Esophagus muscularis mucosa (tissue), 4 donors: ENCODE results near the gene CAMTA1.

Experiments used
- EP300 ChIP-seq: sonication (generic); formaldehyde crosslinking; IDR thresholded peaks from one replicate; pipeline ENCODE4 v1.6.1; 2017; ENCODE audit warnings: antibody characterized with exemption
- POLR2A ChIP-seq: fragments of 450-650 bp; IDR thresholded peaks from one replicate; pipeline ENCODE4 v1.6.1; 2017; ENCODE audit warnings: antibody characterized with exemption, moderate library complexity, mild to moderate bottlenecking, low read depth
- POLR2AphosphoS5 ChIP-seq, 2 donors: sonication (generic); formaldehyde crosslinking; IDR thresholded peaks; one replicate each; pipeline ENCODE4 v1.6.1; 2017; ENCODE audit warnings: antibody characterized with exemption in 2 of 2
- TF ChIP-seq, protein P1 (sequence below), 3 experiments: fragments of 200-600 bp in 2 of 3; fragments of 450-650 bp in 1 of 3; sonication (generic) in 2 of 3; IDR thresholded peaks; one replicate each; pipeline ENCODE4 v1.5.1; 2017 to 2019; ENCODE audit warnings: antibody characterized with exemption in 3 of 3, mild to moderate bottlenecking in 2 of 3, moderate library complexity in 1 of 3

- TF ChIP-seq POLR2AphosphoS5 (IDR thresholded peaks at IDR 0.05) (no peak), EP300 (no peak), POLR2A (no peak)
- TF ChIP-seq, protein P1, sequence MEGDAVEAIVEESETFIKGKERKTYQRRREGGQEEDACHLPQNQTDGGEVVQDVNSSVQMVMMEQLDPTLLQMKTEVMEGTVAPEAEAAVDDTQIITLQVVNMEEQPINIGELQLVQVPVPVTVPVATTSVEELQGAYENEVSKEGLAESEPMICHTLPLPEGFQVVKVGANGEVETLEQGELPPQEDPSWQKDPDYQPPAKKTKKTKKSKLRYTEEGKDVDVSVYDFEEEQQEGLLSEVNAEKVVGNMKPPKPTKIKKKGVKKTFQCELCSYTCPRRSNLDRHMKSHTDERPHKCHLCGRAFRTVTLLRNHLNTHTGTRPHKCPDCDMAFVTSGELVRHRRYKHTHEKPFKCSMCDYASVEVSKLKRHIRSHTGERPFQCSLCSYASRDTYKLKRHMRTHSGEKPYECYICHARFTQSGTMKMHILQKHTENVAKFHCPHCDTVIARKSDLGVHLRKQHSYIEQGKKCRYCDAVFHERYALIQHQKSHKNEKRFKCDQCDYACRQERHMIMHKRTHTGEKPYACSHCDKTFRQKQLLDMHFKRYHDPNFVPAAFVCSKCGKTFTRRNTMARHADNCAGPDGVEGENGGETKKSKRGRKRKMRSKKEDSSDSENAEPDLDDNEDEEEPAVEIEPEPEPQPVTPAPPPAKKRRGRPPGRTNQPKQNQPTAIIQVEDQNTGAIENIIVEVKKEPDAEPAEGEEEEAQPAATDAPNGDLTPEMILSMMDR (IDR thresholded peaks at IDR 0.05): no peak
Measured at GRCh38 chr1:6833804-6834203, 48.5 kb downstream of the CAMTA1 start.
